H9 (cell line): ENCODE data around the gene ARHGAP8. TPM values are rescaled to one million over a fixed set of nuclear protein-coding genes. Genes with fewer than 3 reads are reported as not detected.

ENCODE experiments used
- DNase-seq: peaks from one replicate; pipeline ENCODE4 v3.0.0-alpha.2; 2017
- H2AFZ ChIP-seq: one replicate; pipeline ENCODE4 v1.6.1; 2013; ENCODE audit warnings: mild to moderate bottlenecking, low read length, control low read depth, moderate library complexity
- H2AK5ac ChIP-seq: 2 replicates; pipeline ENCODE4 v1.6.1; 2013; ENCODE audit warnings: low read length, control low read depth, mixed read lengths; ENCODE audit not compliant: insufficient read length
- H2BK120ac ChIP-seq: one replicate; pipeline ENCODE4 v1.6.1; 2013; ENCODE audit warnings: low read depth, mild to moderate bottlenecking, low read length, control low read depth, inconsistent platforms; ENCODE audit not compliant: poor library complexity, severe bottlenecking
- H2BK12ac ChIP-seq: 2 replicates; pipeline ENCODE4 v1.6.1; 2013; ENCODE audit warnings: low read length, control low read depth, mixed read lengths, low read depth; ENCODE audit not compliant: insufficient read length
- H2BK15ac ChIP-seq: 2 replicates; pipeline ENCODE4 v1.6.1; 2013; ENCODE audit warnings: low read depth, low read length, control low read depth
- H2BK20ac ChIP-seq: one replicate; pipeline ENCODE4 v1.6.1; 2013; ENCODE audit warnings: low read depth, mild to moderate bottlenecking, low read length, control low read depth, inconsistent platforms; ENCODE audit not compliant: poor library complexity, severe bottlenecking
- H2BK5ac ChIP-seq: 2 replicates; pipeline ENCODE4 v1.6.1; 2013; ENCODE audit warnings: low read length, control low read depth, mixed read lengths; ENCODE audit not compliant: insufficient read length
- H3K14ac ChIP-seq: 2 replicates; pipeline ENCODE4 v1.6.1; 2013; ENCODE audit warnings: low read length, control low read depth; ENCODE audit not compliant: insufficient read depth
- H3K18ac ChIP-seq: 2 replicates; pipeline ENCODE4 v1.6.1; 2013; ENCODE audit warnings: low read depth, mild to moderate bottlenecking, mixed read lengths, low read length, control low read depth; ENCODE audit not compliant: insufficient read length
- H3K23ac ChIP-seq: 2 replicates; pipeline ENCODE4 v1.6.1; 2013; ENCODE audit warnings: low read length, control low read depth, mixed read lengths, low read depth; ENCODE audit not compliant: insufficient read length
- H3K23me2 ChIP-seq: 2 replicates; pipeline ENCODE4 v1.6.1; 2013; ENCODE audit warnings: low read depth, mild to moderate bottlenecking, mixed read lengths, low read length, control low read depth; ENCODE audit not compliant: insufficient read length, poor library complexity, severe bottlenecking
- H3K27ac ChIP-seq: 2 replicates; pipeline ENCODE4 v1.5.1; 2013; ENCODE audit warnings: low read length, control low read depth, mixed read lengths, low read depth; ENCODE audit not compliant: insufficient read length
- H3K27me3 ChIP-seq: 2 replicates; pipeline ENCODE4 v1.6.1; 2013; ENCODE audit warnings: low read length, control low read depth, inconsistent platforms; ENCODE audit not compliant: insufficient read depth
- H3K4ac ChIP-seq: 2 replicates; pipeline ENCODE4 v1.6.1; 2013; ENCODE audit warnings: low read depth, mild to moderate bottlenecking, control low read depth, inconsistent platforms, low read length, moderate library complexity
- H3K4me1 ChIP-seq: 2 replicates; pipeline ENCODE4 v1.6.1; 2013; ENCODE audit warnings: low read length, control low read depth, inconsistent platforms; ENCODE audit not compliant: insufficient read depth
- H3K4me2 ChIP-seq: 2 replicates; pipeline ENCODE4 v1.6.1; 2013; ENCODE audit warnings: low read length, control low read depth, mixed read lengths; ENCODE audit not compliant: insufficient read length, insufficient read depth
- H3K56ac ChIP-seq: 2 replicates; pipeline ENCODE4 v1.6.1; 2013; ENCODE audit warnings: low read depth, mild to moderate bottlenecking, mixed read lengths, low read length, control low read depth; ENCODE audit not compliant: insufficient read length
- H3K79me1 ChIP-seq: 2 replicates; pipeline ENCODE4 v1.6.1; 2013; ENCODE audit warnings: low read depth, mild to moderate bottlenecking, moderate library complexity, low read length, control low read depth, inconsistent platforms; ENCODE audit not compliant: insufficient read depth, poor library complexity, severe bottlenecking
- H3K79me2 ChIP-seq: 2 replicates; pipeline ENCODE4 v1.6.1; 2013; ENCODE audit warnings: low read length, control low read depth, inconsistent platforms; ENCODE audit not compliant: insufficient read depth
- H3K9ac ChIP-seq: 2 replicates; pipeline ENCODE4 v1.6.1; 2013; ENCODE audit warnings: low read length, control low read depth, mixed read lengths; ENCODE audit not compliant: insufficient read length; ENCODE audit errors: extremely low read depth
- H3K9me3 ChIP-seq: one replicate; pipeline ENCODE4 v1.6.1; 2013; ENCODE audit warnings: low read depth, low read length, inconsistent platforms; ENCODE audit not compliant: control insufficient read depth
- H3T11ph ChIP-seq: one replicate; pipeline ENCODE4 v1.6.1; 2013; ENCODE audit warnings: mild to moderate bottlenecking, low read length, control low read depth, inconsistent platforms
- H4K20me1 ChIP-seq: one replicate; pipeline ENCODE4 v1.6.1; 2013; ENCODE audit not compliant: control insufficient read depth, insufficient read length, insufficient read depth
- H4K5ac ChIP-seq: 2 replicates; pipeline ENCODE4 v1.6.1; 2013; ENCODE audit warnings: low read depth, mild to moderate bottlenecking, mixed read lengths, low read length, control low read depth; ENCODE audit not compliant: insufficient read length
- H4K8ac ChIP-seq: replicated peaks from 2 replicates; pipeline ENCODE4 v1.6.1; 2013; ENCODE audit warnings: low read length, control low read depth, mixed read lengths, low read depth; ENCODE audit not compliant: insufficient read length
- H4K91ac ChIP-seq: 2 replicates; pipeline ENCODE4 v1.6.1; 2013; ENCODE audit warnings: low read depth, mild to moderate bottlenecking, moderate library complexity, mixed read lengths, low read length, control low read depth; ENCODE audit not compliant: insufficient read length
- H3K27ac Mint-ChIP-seq, 3 experiments: 2 replicates in 2 of 3; 3 replicates in 1 of 3; pipeline ENCODE4 v1.8.0; 2020 to 2021; ENCODE audit warnings: mixed read lengths in 3 of 3, mild to moderate bottlenecking in 1 of 3, moderate library complexity in 1 of 3
- H3K27me3 Mint-ChIP-seq: 2 replicates; pipeline ENCODE4 v1.8.0; 2021; ENCODE audit warnings: low read depth, mild to moderate bottlenecking, moderate library complexity, mixed read lengths
- H3K36me3 Mint-ChIP-seq, 3 experiments: 2 replicates in 2 of 3; 3 replicates in 1 of 3; pipeline ENCODE4 v1.8.0; 2020 to 2021; ENCODE audit warnings: low read depth in 3 of 3, mixed read lengths in 3 of 3; ENCODE audit not compliant: insufficient read depth in 1 of 3
- H3K4me1 Mint-ChIP-seq, 2 experiments: 2 replicates each; pipeline ENCODE4 v1.8.0; 2020; ENCODE audit warnings: mixed read lengths in 2 of 2
- H3K4me3 Mint-ChIP-seq, 2 experiments: 2 replicates in 1 of 2; 3 replicates in 1 of 2; pipeline ENCODE4 v1.8.0; 2020 to 2021; ENCODE audit warnings: mild to moderate bottlenecking in 2 of 2, mixed read lengths in 2 of 2, moderate library complexity in 1 of 2
- H3K9me3 Mint-ChIP-seq, 2 experiments: 2 replicates in 1 of 2; 3 replicates in 1 of 2; pipeline ENCODE4 v1.8.0; 2020; ENCODE audit warnings: mild to moderate bottlenecking in 2 of 2, mixed read lengths in 2 of 2, moderate library complexity in 1 of 2
- WGBS: extraction: QIAGEN DNeasy Blood & Tissue Kit; methylation state at CpG from one replicate; pipeline ENCODE4 v1.1.7; 2013; ENCODE audit warnings: missing lambda C conversion rate, low lambda C conversion rate, mixed read lengths; ENCODE audit not compliant: insufficient read length; ENCODE audit errors: extremely low coverage; 5-methylcytosine and 5-hydroxymethylcytosine counted together
- total RNA-seq: library from RNA; stranded (reverse); gene quantifications from 2 replicates; pipeline ENCODE4 v1.2.1, GENCODE V29; 2021
- TF ChIP-seq, protein P1 (sequence below): fragments of 200-600 bp; sonication (generic); conservative IDR thresholded peaks from 3 replicates; pipeline ENCODE4 v1.8.0; 2021; ENCODE audit warnings: antibody characterized with exemption, mild to moderate bottlenecking

ARHGAP8 gene
- total RNA-seq, 1 experiment from 2014 or later = 35.4 TPM

DNA sequence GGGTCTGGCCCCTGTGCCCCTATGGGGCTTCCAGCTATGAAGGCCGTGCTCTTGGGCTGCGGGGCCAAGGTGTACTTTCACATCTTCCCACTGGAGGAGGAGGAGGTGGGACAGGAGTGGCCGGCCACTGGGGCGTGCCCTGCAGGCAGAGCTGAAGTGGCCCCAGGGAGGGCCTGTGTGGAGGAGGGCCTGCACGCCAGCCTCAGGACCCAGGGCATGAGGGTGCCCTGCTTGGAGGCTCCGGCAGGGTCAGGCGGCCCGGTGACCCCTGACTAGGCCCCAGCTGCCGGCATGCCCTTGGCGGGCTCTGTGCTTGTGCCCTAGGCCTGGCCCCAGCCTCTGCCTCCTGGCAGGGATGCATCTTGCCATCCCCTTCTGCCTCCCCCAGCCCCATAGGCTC, 45.2 kb upstream of the ARHGAP8 start:
- H3K23me2 ChIP-seq = peaks cover 3% of the 10 kb centered on the region
- H3K27me3 ChIP-seq = peaks cover 4% of the 10 kb centered on the region; the same call in 1 of the 2 replicates
- TF ChIP-seq, protein P1, sequence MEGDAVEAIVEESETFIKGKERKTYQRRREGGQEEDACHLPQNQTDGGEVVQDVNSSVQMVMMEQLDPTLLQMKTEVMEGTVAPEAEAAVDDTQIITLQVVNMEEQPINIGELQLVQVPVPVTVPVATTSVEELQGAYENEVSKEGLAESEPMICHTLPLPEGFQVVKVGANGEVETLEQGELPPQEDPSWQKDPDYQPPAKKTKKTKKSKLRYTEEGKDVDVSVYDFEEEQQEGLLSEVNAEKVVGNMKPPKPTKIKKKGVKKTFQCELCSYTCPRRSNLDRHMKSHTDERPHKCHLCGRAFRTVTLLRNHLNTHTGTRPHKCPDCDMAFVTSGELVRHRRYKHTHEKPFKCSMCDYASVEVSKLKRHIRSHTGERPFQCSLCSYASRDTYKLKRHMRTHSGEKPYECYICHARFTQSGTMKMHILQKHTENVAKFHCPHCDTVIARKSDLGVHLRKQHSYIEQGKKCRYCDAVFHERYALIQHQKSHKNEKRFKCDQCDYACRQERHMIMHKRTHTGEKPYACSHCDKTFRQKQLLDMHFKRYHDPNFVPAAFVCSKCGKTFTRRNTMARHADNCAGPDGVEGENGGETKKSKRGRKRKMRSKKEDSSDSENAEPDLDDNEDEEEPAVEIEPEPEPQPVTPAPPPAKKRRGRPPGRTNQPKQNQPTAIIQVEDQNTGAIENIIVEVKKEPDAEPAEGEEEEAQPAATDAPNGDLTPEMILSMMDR = no peak
- H3K4ac ChIP-seq = no peak overlapping the region
- no peak overlapping the region for H2BK20ac ChIP-seq
- no peak overlapping the region; the same call in 1 of the 2 replicates for H3K14ac ChIP-seq
- H3K4me1 ChIP-seq = no peaks in the 10 kb centered on the region
- H2BK120ac ChIP-seq = no peak overlapping the region
- H3K36me3 Mint-ChIP-seq = peaks cover 0 to 4% (median 3%) of the 10 kb centered on the region in 3 experiments; a peak in 2 of 7 replicates
- H4K20me1 ChIP-seq = peaks cover 3% of the 10 kb centered on the region
- H3K9me3 ChIP-seq = no peaks in the 10 kb centered on the region
- H4K91ac ChIP-seq = no peak overlapping the region
- no peak overlapping the region for H3K56ac ChIP-seq
- no CpG with 5 or more reads among the region's 10 CpGs for WGBS
- H3K27me3 Mint-ChIP-seq = peaks cover 30% of the 10 kb centered on the region
- H3K18ac ChIP-seq = no peak overlapping the region
- H3K9ac ChIP-seq = no peak overlapping the region
- no peak overlapping the region for H3K23ac ChIP-seq
- H2AK5ac ChIP-seq = no peak overlapping the region
- no peak for DNase-seq
- H3K27ac ChIP-seq = no peak overlapping the region
- H2BK12ac ChIP-seq = no peak overlapping the region
- no peak overlapping the region for H2BK5ac ChIP-seq
- no peak overlapping the region for H3K4me2 ChIP-seq
- no peak overlapping the region for H2BK15ac ChIP-seq
- H3K79me1 ChIP-seq = no peaks in the 10 kb centered on the region
- no peaks in the 10 kb centered on the region for H3K9me3 Mint-ChIP-seq
- H2AFZ ChIP-seq = no peak overlapping the region
- H3K79me2 ChIP-seq = no peaks in the 10 kb centered on the region
- H4K8ac ChIP-seq = no peak overlapping the region
- no peak overlapping the region for H3K4me3 Mint-ChIP-seq
- peaks cover 14 to 38% of the 10 kb centered on the region in 2 experiments for H3K4me1 Mint-ChIP-seq
- H3T11ph ChIP-seq = no peak overlapping the region
- no peak overlapping the region; a peak in 1 of 7 replicates for H3K27ac Mint-ChIP-seq
- no peak overlapping the region for H4K5ac ChIP-seq
